A673 (cell line): ENCODE measurements around the gene PDGFD.

Experiments used
- EZH2 ChIP-seq: fragments of 200-600 bp; sonication (generic); IDR thresholded peaks from 2 replicates; pipeline ENCODE4 v1.6.1; 2017; ENCODE audit warnings: borderline replicate concordance, low read depth, mild to moderate bottlenecking, mixed read lengths, antibody characterized with exemption, low read length; ENCODE audit not compliant: poor library complexity, severe bottlenecking
- TF ChIP-seq, protein P1 (sequence below): fragments of 300-800, 200-600 bp; sonication (generic); conservative IDR thresholded peaks from 2 replicates; pipeline ENCODE4 v1.5.1; 2017; ENCODE audit warnings: low read depth, mild to moderate bottlenecking, antibody characterized with exemption, low read length, moderate library complexity, mixed read lengths

DNA sequence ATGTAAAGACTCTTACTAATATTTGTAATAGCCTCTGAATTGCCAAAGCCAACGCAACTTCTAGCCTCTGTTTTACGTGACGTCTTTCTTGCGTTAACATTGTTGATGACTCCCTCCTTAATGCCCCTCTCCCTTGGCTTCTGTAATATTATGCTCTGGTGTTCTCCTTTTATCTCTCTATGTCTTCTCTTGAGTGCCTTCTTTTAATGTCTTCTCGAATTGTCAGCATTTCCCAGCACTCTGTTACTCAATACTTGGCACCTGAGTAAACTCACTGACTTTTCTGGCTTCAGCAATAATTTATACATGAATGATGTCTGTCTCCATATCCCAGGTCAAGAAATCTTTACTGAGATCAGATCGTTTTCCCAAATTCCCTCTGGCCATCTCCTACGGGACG is 196.0 kb downstream of the PDGFD start:
- TF ChIP-seq, protein P1, sequence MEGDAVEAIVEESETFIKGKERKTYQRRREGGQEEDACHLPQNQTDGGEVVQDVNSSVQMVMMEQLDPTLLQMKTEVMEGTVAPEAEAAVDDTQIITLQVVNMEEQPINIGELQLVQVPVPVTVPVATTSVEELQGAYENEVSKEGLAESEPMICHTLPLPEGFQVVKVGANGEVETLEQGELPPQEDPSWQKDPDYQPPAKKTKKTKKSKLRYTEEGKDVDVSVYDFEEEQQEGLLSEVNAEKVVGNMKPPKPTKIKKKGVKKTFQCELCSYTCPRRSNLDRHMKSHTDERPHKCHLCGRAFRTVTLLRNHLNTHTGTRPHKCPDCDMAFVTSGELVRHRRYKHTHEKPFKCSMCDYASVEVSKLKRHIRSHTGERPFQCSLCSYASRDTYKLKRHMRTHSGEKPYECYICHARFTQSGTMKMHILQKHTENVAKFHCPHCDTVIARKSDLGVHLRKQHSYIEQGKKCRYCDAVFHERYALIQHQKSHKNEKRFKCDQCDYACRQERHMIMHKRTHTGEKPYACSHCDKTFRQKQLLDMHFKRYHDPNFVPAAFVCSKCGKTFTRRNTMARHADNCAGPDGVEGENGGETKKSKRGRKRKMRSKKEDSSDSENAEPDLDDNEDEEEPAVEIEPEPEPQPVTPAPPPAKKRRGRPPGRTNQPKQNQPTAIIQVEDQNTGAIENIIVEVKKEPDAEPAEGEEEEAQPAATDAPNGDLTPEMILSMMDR, result no peak
- TF ChIP-seq EZH2, result no peak
